ENCODE results near the gene ITLN1. TPM values are rescaled to one million over a fixed set of nuclear protein-coding genes. Genes with fewer than 3 reads are reported as not detected.

ITLN1 gene
- polyA plus RNA-seq, 1 experiment, result not detected

DNA sequence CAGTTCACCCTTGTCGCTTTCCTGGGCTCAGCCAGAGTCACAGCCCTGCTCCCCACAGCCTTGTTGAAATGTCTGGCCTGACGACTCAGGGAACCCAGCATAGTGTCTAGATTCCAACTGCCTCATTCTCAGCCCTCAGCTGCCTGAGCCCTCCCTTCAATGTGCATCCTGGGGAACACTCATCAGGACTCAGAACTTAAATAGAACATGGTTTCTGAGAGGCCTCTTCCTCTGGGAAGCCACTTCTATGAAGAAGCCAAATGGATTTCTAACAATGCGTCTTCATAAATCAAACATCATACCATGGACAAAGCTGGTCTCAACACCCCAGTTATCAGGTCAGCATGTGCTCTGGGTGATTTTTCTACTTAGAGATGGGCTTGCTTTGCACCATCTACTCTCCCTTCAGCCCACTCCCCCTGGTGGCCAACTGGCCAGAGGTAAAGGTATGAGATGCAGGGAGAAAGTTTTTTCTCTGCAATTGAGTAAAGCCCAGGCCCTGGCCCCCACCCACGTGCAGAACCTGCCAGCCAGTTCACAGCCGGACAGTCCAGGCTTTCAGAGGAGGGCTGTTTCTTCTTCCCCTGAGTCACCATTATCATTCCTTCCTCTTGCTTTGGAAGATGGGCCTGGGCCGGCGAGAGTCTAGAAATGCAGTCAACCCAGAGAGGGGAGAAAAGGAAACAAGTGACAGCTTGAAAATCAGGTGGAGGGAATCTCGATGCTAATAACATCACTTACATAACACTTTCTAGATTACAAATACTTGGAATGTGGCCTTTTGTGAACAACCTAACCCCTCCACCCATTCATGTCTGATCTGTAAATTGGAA lies 54.4 kb downstream of the ITLN1 start:
- no peak overlapping the region for H3K4me3 ChIP-seq (ENCODE audit: low read depth, low read length)
- TF ChIP-seq, protein P1, sequence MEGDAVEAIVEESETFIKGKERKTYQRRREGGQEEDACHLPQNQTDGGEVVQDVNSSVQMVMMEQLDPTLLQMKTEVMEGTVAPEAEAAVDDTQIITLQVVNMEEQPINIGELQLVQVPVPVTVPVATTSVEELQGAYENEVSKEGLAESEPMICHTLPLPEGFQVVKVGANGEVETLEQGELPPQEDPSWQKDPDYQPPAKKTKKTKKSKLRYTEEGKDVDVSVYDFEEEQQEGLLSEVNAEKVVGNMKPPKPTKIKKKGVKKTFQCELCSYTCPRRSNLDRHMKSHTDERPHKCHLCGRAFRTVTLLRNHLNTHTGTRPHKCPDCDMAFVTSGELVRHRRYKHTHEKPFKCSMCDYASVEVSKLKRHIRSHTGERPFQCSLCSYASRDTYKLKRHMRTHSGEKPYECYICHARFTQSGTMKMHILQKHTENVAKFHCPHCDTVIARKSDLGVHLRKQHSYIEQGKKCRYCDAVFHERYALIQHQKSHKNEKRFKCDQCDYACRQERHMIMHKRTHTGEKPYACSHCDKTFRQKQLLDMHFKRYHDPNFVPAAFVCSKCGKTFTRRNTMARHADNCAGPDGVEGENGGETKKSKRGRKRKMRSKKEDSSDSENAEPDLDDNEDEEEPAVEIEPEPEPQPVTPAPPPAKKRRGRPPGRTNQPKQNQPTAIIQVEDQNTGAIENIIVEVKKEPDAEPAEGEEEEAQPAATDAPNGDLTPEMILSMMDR (IDR thresholded peaks at IDR 0.05; ENCODE audit: low read depth, low read length), result peak; percentile 63
- no peak for DNase-seq (ENCODE audit: low read depth, low spot score)
- no peaks in the 10 kb centered on the region for H3K9me3 ChIP-seq (ENCODE audit: control insufficient read depth, insufficient read depth, low read length)
- CTCF ChIA-PET, result interaction anchor here (1.3 to 1.7 kb wide), 3 partner anchors 103 to 121 kb away, joined by 4 to 5 read pairs (median 5); no protein-coding TSS in a partner anchor
- no peak overlapping the region for H3K27ac ChIP-seq (ENCODE audit: low read depth, low read length)
- POLR2A ChIA-PET, result no interaction called here
- no peaks in the 10 kb centered on the region for H3K27me3 ChIP-seq (ENCODE audit: control insufficient read depth, insufficient read depth, low read length)

DNA sequence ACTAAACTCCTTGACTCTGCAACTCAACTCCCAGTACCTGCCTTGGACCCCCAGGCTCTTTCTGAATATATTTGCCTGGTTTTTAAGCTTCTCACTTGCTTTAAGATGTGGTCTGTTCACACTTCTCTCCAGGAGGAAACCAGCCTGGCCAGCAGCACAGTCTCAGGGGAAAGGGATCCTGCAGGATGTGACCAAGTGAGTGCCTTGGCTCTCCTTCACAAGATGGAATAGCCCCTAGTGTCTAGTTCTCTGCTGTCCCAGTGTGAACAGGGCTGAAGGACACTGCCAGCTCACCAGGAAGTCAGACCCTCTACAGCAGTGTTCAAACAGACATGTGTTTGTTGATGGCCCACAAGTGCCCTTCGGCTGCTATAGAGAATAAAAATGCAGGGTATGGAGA lies 55.2 kb downstream of the ITLN1 start:
- H3K27ac ChIP-seq (ENCODE audit: low read depth, low read length), result no peak overlapping the region
- no peaks in the 10 kb centered on the region for H3K9me3 ChIP-seq (ENCODE audit: control insufficient read depth, insufficient read depth, low read length)
- CTCF ChIA-PET, result interaction anchor here (1.3 kb wide), 2 partner anchors 102 to 106 kb away, joined by 4 to 5 read pairs; no protein-coding TSS in a partner anchor
- no peaks in the 10 kb centered on the region for H3K27me3 ChIP-seq (ENCODE audit: control insufficient read depth, insufficient read depth, low read length)
- no peak for DNase-seq (ENCODE audit: low read depth, low spot score)
- TF ChIP-seq, protein P1 (IDR thresholded peaks at IDR 0.05; ENCODE audit: low read depth, low read length), result no peak
- POLR2A ChIA-PET, result no interaction called here
- no peak overlapping the region for H3K4me3 ChIP-seq (ENCODE audit: low read depth, low read length)

GRCh38 chr1:160827418-160827817 lies 57.6 kb downstream of the ITLN1 start:
- POLR2A ChIA-PET, result no interaction called here
- DNase-seq (ENCODE audit: low read depth, low spot score), result no peak
- H3K9me3 ChIP-seq (ENCODE audit: control insufficient read depth, insufficient read depth, low read length), result no peaks in the 10 kb centered on the region
- peaks cover 2% of the 10 kb centered on the region for H3K27me3 ChIP-seq (ENCODE audit: control insufficient read depth, insufficient read depth, low read length)
- no peak overlapping the region for H3K27ac ChIP-seq (ENCODE audit: low read depth, low read length)
- CTCF ChIA-PET, result no interaction called here
- no peak overlapping the region for H3K4me3 ChIP-seq (ENCODE audit: low read depth, low read length)
- TF ChIP-seq, protein P1 (IDR thresholded peaks at IDR 0.05; ENCODE audit: low read depth, low read length), result no peak

- POLR2A ChIA-PET, result no interaction called here
- no peak overlapping the region for H3K27ac ChIP-seq (ENCODE audit: low read depth, low read length)
Measured at GRCh38 chr1:160826546-160826945, 58.4 kb downstream of the ITLN1 start.

More at GRCh38 chr1:160826546-160826945, 58.4 kb downstream of the ITLN1 start:
- CTCF ChIA-PET, result no interaction called here
- H3K9me3 ChIP-seq (ENCODE audit: control insufficient read depth, insufficient read depth, low read length), result no peaks in the 10 kb centered on the region
- H3K27me3 ChIP-seq (ENCODE audit: control insufficient read depth, insufficient read depth, low read length), result peaks cover 2% of the 10 kb centered on the region
- H3K4me3 ChIP-seq (ENCODE audit: low read depth, low read length), result no peak overlapping the region
- TF ChIP-seq, protein P1 (IDR thresholded peaks at IDR 0.05; ENCODE audit: low read depth, low read length), result no peak
- DNase-seq (ENCODE audit: low read depth, low spot score), result no peak

Other genes with a start within 250 kb of the ITLN1 start
- not detected in 2 replicates for gene SLAMF1, start 238.1 kb downstream of the ITLN1 start, polyA plus RNA-seq (2011; rRNA removed)
- gene CD48, start 173.4 kb downstream of the ITLN1 start, polyA plus RNA-seq (2011; rRNA removed), result not detected in 2 replicates
- gene SLAMF7, start 145.9 kb downstream of the ITLN1 start, polyA plus RNA-seq (2011; rRNA removed), result not detected in 2 replicates
- not detected in 2 replicates for gene LY9, start 89.0 kb downstream of the ITLN1 start, polyA plus RNA-seq (2011; rRNA removed)
- not detected in 2 replicates for gene CD244, start 22.3 kb downstream of the ITLN1 start, polyA plus RNA-seq (2011; rRNA removed)
- not detected in 2 replicates for gene ITLN2, start 69.6 kb upstream of the ITLN1 start, polyA plus RNA-seq (2011; rRNA removed)
- gene F11R, start 136.0 kb upstream of the ITLN1 start, polyA plus RNA-seq (2011; rRNA removed), result 1.7 and 2.0 TPM in 2 replicates
- gene TSTD1, start 153.8 kb upstream of the ITLN1 start, polyA plus RNA-seq (2011; rRNA removed), result 0.33 TPM in 1 of 2 replicates, not detected in the other
- 32.6 and 37.6 TPM in 2 replicates for gene USF1, start 160.8 kb upstream of the ITLN1 start, polyA plus RNA-seq (2011; rRNA removed)
- not detected in 2 replicates for gene ARHGAP30, start 184.7 kb upstream of the ITLN1 start, polyA plus RNA-seq (2011; rRNA removed)
- gene NECTIN4, start 204.4 kb upstream of the ITLN1 start, polyA plus RNA-seq (2011; rRNA removed), result 0.02 and 0.16 TPM in 2 replicates
- gene KLHDC9, start 213.2 kb upstream of the ITLN1 start, polyA plus RNA-seq (2011; rRNA removed), result 1.1 and 1.6 TPM in 2 replicates
- 84.2 and 101 TPM in 2 replicates for gene PFDN2, start 232.9 kb upstream of the ITLN1 start, polyA plus RNA-seq (2011; rRNA removed)
- gene NIT1, start 232.9 kb upstream of the ITLN1 start, polyA plus RNA-seq (2011; rRNA removed), result 19.2 and 24.3 TPM in 2 replicates
- gene DEDD, start 247.5 kb upstream of the ITLN1 start, polyA plus RNA-seq (2011; rRNA removed), result 34.9 and 38.0 TPM in 2 replicates